Lower lobe of right lung (tissue), 2 donors: ENCODE data around the gene SLC43A3. TPM values are rescaled to one million over a fixed set of nuclear protein-coding genes. Genes with fewer than 3 reads are reported as not detected.

Experiments used
- ATAC-seq, 2 donors: fragments of 200-7000 bp; cut with Tn5 transposase; one replicate each; pipeline ENCODE4 v1.9.1; 2020 to 2022; ENCODE audit warnings: mild to moderate bottlenecking in 2 of 2, moderate library complexity in 2 of 2
- DNase-seq: peaks from one replicate; pipeline ENCODE4 v3.0.0-alpha.2; 2020
- H3K27ac ChIP-seq: fragments of 200-600 bp; one replicate; pipeline ENCODE4 v1.8.0; 2022
- H3K27me3 ChIP-seq: fragments of 200-600 bp; one replicate; pipeline ENCODE4 v1.8.0; 2022; ENCODE audit warnings: low read depth
- H3K36me3 ChIP-seq: fragments of 200-600 bp; one replicate; pipeline ENCODE4 v1.8.0; 2022; ENCODE audit warnings: mild to moderate bottlenecking
- H3K4me1 ChIP-seq: fragments of 200-600 bp; one replicate; pipeline ENCODE4 v1.8.0; 2022
- H3K4me3 ChIP-seq: fragments of 200-600 bp; one replicate; pipeline ENCODE4 v1.8.0; 2022; ENCODE audit warnings: mild to moderate bottlenecking
- H3K9me3 ChIP-seq: fragments of 200-600 bp; one replicate; pipeline ENCODE4 v1.8.0; 2022
- intact Hi-C: fragments of 100-400 bp; cut with DNase I; formaldehyde crosslinking; loops from one replicate; pipeline ENCODE4 v1.11.0; 2022
- total RNA-seq: library from RNA; stranded (reverse); fragmentation: NEBNext Ultra II Directional; extraction: Animal tissue kit (Norgen Biotek cat#: 25700); gene quantifications from one replicate; pipeline ENCODE4 v1.2.1, GENCODE V29; 2021
- TF ChIP-seq, protein P1 (sequence below): fragments of 200-600 bp; IDR thresholded peaks from one replicate; pipeline ENCODE4 v1.8.0; 2022; ENCODE audit warnings: antibody characterized with exemption, mild to moderate bottlenecking
- donor health status: DM: no; HTN: yes; CAD: no; lungs with severe emphysema.

The SLC43A3 gene
- total RNA-seq, 1 donor from 2014 or later, result 102 TPM

GRCh38 chr11:57402188-57403002 lies 24.5 kb downstream of the SLC43A3 start:
- H3K4me3 ChIP-seq, result no peak overlapping the region
- TF ChIP-seq, protein P1, sequence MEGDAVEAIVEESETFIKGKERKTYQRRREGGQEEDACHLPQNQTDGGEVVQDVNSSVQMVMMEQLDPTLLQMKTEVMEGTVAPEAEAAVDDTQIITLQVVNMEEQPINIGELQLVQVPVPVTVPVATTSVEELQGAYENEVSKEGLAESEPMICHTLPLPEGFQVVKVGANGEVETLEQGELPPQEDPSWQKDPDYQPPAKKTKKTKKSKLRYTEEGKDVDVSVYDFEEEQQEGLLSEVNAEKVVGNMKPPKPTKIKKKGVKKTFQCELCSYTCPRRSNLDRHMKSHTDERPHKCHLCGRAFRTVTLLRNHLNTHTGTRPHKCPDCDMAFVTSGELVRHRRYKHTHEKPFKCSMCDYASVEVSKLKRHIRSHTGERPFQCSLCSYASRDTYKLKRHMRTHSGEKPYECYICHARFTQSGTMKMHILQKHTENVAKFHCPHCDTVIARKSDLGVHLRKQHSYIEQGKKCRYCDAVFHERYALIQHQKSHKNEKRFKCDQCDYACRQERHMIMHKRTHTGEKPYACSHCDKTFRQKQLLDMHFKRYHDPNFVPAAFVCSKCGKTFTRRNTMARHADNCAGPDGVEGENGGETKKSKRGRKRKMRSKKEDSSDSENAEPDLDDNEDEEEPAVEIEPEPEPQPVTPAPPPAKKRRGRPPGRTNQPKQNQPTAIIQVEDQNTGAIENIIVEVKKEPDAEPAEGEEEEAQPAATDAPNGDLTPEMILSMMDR, result no peak
- no peaks in the 10 kb centered on the region for H3K9me3 ChIP-seq
- peaks cover 8% of the 10 kb centered on the region for H3K36me3 ChIP-seq
- H3K27ac ChIP-seq, result no peak overlapping the region
- DNase-seq, result no peak
- intact Hi-C loops, result no loop called here
- ATAC-seq, result peak; percentile 41 to 61
- H3K4me1 ChIP-seq, result peaks cover 10% of the 10 kb centered on the region
- H3K27me3 ChIP-seq, result no peaks in the 10 kb centered on the region

DNA sequence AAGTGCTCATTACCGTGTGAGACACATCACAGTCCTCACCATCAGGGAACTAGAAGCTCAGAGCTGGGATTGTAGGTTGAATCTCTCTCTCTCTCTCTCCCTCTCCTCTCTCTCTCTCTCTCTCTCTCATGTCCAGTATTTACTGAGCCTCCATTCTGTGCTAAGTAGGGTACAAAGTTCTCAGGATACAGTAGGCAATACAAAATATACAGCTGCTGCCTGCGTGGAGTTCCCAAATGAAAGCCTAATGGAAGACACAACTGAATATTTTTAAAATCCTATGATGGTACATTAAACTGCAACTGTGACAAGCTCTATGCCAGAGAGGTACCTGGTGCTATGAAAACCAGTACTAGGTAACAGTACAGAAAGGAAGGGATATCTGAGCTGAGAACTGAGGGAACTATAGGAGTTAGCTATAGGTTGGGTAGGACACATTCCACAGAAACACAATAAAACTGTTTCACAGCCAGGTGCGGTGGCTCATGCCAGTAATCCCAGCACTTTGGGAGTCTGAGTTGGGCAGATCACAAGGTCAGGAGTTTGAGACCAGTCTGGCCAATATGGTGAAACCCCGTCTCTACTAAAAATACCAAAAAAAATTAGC lies 26.8 kb downstream of the SLC43A3 start:
- Histone ChIP-seq H3K36me3 (no peaks in the 10 kb centered on the region), H3K4me3 (no peak overlapping the region), H3K4me1 (no peaks in the 10 kb centered on the region), H3K27me3 (no peaks in the 10 kb centered on the region), H3K9me3 (no peaks in the 10 kb centered on the region), H3K27ac (no peak overlapping the region)
- intact Hi-C loops, result no loop called here
- ATAC-seq, result no peak
- DNase-seq, result no peak
- TF ChIP-seq, protein P1, result no peak

DNA sequence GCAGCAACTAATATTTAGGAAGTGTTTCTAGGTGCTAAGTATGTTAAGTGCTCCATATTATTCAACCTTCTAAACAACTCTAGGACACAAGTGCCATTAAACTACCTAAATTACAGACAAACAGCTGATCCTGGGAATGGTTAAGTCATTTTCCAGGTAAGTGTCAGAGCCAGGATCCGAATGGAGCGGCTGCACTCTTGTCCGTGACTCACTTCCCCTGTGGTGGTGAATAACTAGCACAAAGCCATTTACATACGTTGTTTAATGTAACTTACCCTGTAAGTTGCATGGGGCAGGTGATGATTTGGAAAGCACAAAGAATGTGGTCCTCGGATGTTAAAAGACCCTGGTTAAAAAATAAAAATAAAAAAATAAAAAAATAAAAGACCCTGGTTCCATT lies 27.7 kb downstream of the SLC43A3 start:
- TF ChIP-seq, protein P1, result no peak
- H3K27me3 ChIP-seq, result no peaks in the 10 kb centered on the region
- H3K4me1 ChIP-seq, result no peaks in the 10 kb centered on the region
- no peak overlapping the region for H3K4me3 ChIP-seq
- no peaks in the 10 kb centered on the region for H3K9me3 ChIP-seq
- intact Hi-C loops, result no loop called here
- DNase-seq (no peak), ATAC-seq (no peak)
- H3K36me3 ChIP-seq, result no peaks in the 10 kb centered on the region
- no peak overlapping the region for H3K27ac ChIP-seq

DNA sequence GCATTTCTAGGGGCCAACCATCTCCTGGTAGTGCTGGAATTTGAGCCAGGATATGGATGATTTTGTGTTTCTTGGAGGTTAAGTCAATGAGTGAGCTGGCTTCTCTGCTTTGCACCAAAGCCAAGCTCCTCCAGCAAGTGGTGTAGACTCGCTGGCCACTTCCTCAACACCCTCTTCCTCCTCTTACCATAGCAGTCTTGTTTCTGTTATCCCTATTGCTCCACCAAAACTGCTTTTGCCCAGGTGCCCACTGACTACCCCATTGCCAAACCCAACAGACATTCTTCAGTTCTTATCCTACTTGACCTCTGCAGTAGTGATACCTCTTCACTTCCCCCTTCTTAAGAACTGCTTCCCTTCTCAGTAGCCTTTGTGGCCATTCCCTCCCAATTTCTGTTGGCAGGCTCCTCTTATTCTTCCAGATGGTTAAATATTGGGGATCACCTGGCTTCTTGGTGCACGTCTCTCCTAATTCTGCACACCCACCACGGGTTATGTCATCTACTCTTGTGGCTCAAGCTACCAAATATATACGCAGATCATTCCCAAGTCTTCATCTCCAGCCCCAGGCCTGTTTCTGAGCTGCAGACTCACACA lies 29.4 kb downstream of the SLC43A3 start:
- no peaks in the 10 kb centered on the region for H3K36me3 ChIP-seq
- ATAC-seq (no peak), DNase-seq (no peak)
- H3K27me3 ChIP-seq, result no peaks in the 10 kb centered on the region
- no peaks in the 10 kb centered on the region for H3K9me3 ChIP-seq
- TF ChIP-seq, protein P1, result no peak
- H3K4me3 ChIP-seq, result no peak overlapping the region
- no peak overlapping the region for H3K27ac ChIP-seq
- intact Hi-C loops, result no loop called here
- no peaks in the 10 kb centered on the region for H3K4me1 ChIP-seq

DNA sequence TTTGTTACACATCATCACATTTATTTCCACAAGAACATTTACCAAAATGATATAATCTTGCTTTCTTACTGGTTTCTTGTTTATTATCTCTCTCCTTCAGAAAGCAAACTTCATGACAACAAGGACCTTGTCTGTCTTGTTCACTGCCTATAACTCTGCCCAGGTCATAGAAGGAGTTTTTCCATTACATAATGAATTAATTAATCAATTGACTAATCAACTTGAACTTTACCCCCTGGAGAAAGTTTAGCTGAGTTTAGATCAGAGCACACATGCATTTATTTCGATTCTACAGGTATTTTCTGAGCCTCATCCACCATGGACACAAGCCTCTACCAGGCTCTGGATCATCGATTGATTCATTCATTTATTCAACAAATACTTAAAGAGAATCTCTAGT lies 30.2 kb downstream of the SLC43A3 start:
- no peak for ATAC-seq
- no peaks in the 10 kb centered on the region for H3K4me1 ChIP-seq
- intact Hi-C loops, result no loop called here
- no peak overlapping the region for H3K4me3 ChIP-seq
- DNase-seq, result no peak
- H3K36me3 ChIP-seq, result no peaks in the 10 kb centered on the region
- H3K27me3 ChIP-seq, result no peaks in the 10 kb centered on the region
- no peak overlapping the region for H3K27ac ChIP-seq
- TF ChIP-seq, protein P1, result no peak
- no peaks in the 10 kb centered on the region for H3K9me3 ChIP-seq
